NCI-H1417 (cell line): ENCODE results near the gene HPCAL1.

Source experiments
- DNase-seq, 3 experiments: peaks; one replicate each; lab custom pipeline; 2025; lab: John Stamatoyannopoulos, UW

HPCAL1 gene

GRCh38 chr2:10407841-10408648 lies 105.3 kb downstream of the HPCAL1 start:
- peak; percentile 49 to 80 (median 53) for DNase-seq

- DNase-seq, result peak; percentile 87 to 96 (median 96)
Measured at GRCh38 chr2:10408649-10409579, 106.2 kb downstream of the HPCAL1 start.

GRCh38 chr2:10410001-10410822 lies 107.5 kb downstream of the HPCAL1 start:
- DNase-seq, result no peak

GRCh38 chr2:10410823-10411437 lies 108.2 kb downstream of the HPCAL1 start:
- DNase-seq, result peak in 2 of 3 experiments; percentile 10 to 15

- no peak for DNase-seq
Measured at GRCh38 chr2:10411557-10411956, 108.9 kb downstream of the HPCAL1 start.

- peak in 2 of 3 experiments; percentile 30 to 37 for DNase-seq
Measured at GRCh38 chr2:10412380-10412779, 109.7 kb downstream of the HPCAL1 start.

- no peak for DNase-seq
Measured at GRCh38 chr2:10413503-10413902, 110.8 kb downstream of the HPCAL1 start.

- DNase-seq, result peak; percentile 53 to 78 (median 75)
Measured at GRCh38 chr2:10413991-10414451, 111.3 kb downstream of the HPCAL1 start.

GRCh38 chr2:10414591-10414990 lies 111.9 kb downstream of the HPCAL1 start:
- peak; percentile 72 to 93 (median 84) for DNase-seq

- peak in 2 of 3 experiments; percentile 61 to 72 for DNase-seq
Measured at GRCh38 chr2:10415048-10415447, 112.3 kb downstream of the HPCAL1 start.

- DNase-seq, result no peak
Measured at GRCh38 chr2:10415640-10416039, 112.9 kb downstream of the HPCAL1 start.

- DNase-seq, result no peak
Measured at GRCh38 chr2:10417551-10418335, 115.0 kb downstream of the HPCAL1 start.

GRCh38 chr2:10419553-10420257 lies 117.0 kb downstream of the HPCAL1 start:
- DNase-seq, result no peak

- DNase-seq, result no peak
Measured at GRCh38 chr2:10422251-10422650, 119.5 kb downstream of the HPCAL1 start.

GRCh38 chr2:10422732-10423399 lies 120.2 kb downstream of the HPCAL1 start:
- DNase-seq, result no peak

GRCh38 chr2:10423400-10423774 lies 120.7 kb downstream of the HPCAL1 start:
- no peak for DNase-seq

GRCh38 chr2:10424051-10424450 lies 121.3 kb downstream of the HPCAL1 start:
- DNase-seq, result no peak

GRCh38 chr2:10424916-10425505 lies 122.3 kb downstream of the HPCAL1 start:
- DNase-seq, result no peak

- no peak for DNase-seq
Measured at GRCh38 chr2:10425699-10426098, 123.0 kb downstream of the HPCAL1 start.
